GM18505 (cell line): Measurements from ENCODE around the gene MYO9B.

Experiments used
- ATAC-seq: cut with Tn5 transposase; IDR thresholded peaks from one replicate; pipeline ENCODE4 v1.9.1; 2021; ENCODE audit not compliant: unreplicated experiment
- POLR2A ChIP-seq: IDR thresholded peaks from 4 replicates; pipeline ENCODE4 v1.6.1; 2011; ENCODE audit warnings: borderline replicate concordance; ENCODE audit not compliant: insufficient read depth, insufficient read length; ENCODE audit errors: extremely low read depth

MYO9B gene

GRCh38 chr19:17192751-17193150, 117.2 kb downstream of the MYO9B start:
- no peak for TF ChIP-seq POLR2A
- no peak for ATAC-seq

GRCh38 chr19:17194608-17195007, 119.0 kb downstream of the MYO9B start:
- ATAC-seq: no peak
- TF ChIP-seq POLR2A: no peak

- no peak for ATAC-seq
These were observed 119.5 kb downstream of the MYO9B start for GRCh38 chr19:17195106-17195505.

GRCh38 chr19:17196610-17197009, 121.0 kb downstream of the MYO9B start:
- ATAC-seq: no peak
- TF ChIP-seq POLR2A: no peak

More at GRCh38 chr19:17195106-17195505, 119.5 kb downstream of the MYO9B start:
- no peak for TF ChIP-seq POLR2A

GRCh38 chr19:17197666-17198065, 122.1 kb downstream of the MYO9B start:
- ATAC-seq: no peak
- TF ChIP-seq POLR2A: no peak

GRCh38 chr19:17200408-17201079, 125.0 kb downstream of the MYO9B start:
- no peak for TF ChIP-seq POLR2A

GRCh38 chr19:17202249-17202648, 126.7 kb downstream of the MYO9B start:
- TF ChIP-seq POLR2A: no peak

More at GRCh38 chr19:17200408-17201079, 125.0 kb downstream of the MYO9B start:
- ATAC-seq: no peak

GRCh38 chr19:17202713-17203112, 127.1 kb downstream of the MYO9B start:
- no peak for ATAC-seq
- no peak for TF ChIP-seq POLR2A

More at GRCh38 chr19:17202249-17202648, 126.7 kb downstream of the MYO9B start:
- no peak for ATAC-seq

- TF ChIP-seq POLR2A: no peak
- ATAC-seq: no peak
These were observed 129.9 kb downstream of the MYO9B start for GRCh38 chr19:17205237-17206140.

GRCh38 chr19:17206736-17207581, 131.4 kb downstream of the MYO9B start:
- TF ChIP-seq POLR2A: no peak
- no peak for ATAC-seq

GRCh38 chr19:17209126-17210036, 133.8 kb downstream of the MYO9B start:
- ATAC-seq: no peak
- TF ChIP-seq POLR2A: no peak

GRCh38 chr19:17210296-17210695, 134.7 kb downstream of the MYO9B start:
- ATAC-seq: no peak

GRCh38 chr19:17211547-17212446, 136.2 kb downstream of the MYO9B start:
- no peak for TF ChIP-seq POLR2A
- no peak for ATAC-seq

More at GRCh38 chr19:17210296-17210695, 134.7 kb downstream of the MYO9B start:
- no peak for TF ChIP-seq POLR2A
